GM19455 (cell line): ENCODE measurements around the gene HDAC10.
"Not testable (repeated sequence)": the region's sequence is repeated elsewhere in the genome, so short reads cannot be mapped to it uniquely, and the experiment has no call there.

Experiments used
- ATAC-seq: cut with Tn5 transposase; IDR thresholded peaks from one replicate; pipeline ENCODE4 v1.9.1; 2021; ENCODE audit not compliant: unreplicated experiment

HDAC10 gene

DNA sequence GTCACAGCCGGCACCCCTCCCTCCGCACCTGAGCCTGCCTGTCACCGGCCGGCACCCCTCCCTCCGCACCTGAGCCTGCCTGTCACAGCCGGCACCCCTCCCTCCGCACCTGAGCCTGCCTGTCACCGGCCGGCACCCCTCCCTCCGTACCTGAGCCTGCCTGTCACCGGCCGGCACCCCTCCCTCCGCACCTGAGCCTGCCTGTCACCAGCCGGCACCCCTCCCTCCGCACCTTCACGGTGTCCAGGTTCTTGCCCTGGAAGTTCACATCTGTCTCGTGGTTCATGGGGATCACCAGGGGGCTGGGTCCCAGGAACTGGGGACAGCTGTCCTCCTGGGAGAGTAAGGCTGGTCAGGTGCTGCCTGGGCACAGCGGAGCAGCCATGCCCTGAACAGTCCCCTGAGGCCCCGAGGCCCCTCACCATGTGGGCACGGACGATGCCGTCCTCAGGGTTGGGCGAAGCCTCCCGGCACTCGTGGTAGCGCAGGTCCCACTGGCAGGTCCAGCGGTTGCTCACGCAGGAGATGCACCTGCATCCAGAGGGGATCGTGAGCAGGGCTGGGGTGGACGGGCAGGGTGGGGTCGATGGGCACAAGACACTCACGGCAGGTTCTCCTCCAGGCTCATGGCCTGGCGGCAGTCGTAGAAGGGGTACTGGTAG is 34.6 kb upstream of the HDAC10 start:
- ATAC-seq = no peak

DNA sequence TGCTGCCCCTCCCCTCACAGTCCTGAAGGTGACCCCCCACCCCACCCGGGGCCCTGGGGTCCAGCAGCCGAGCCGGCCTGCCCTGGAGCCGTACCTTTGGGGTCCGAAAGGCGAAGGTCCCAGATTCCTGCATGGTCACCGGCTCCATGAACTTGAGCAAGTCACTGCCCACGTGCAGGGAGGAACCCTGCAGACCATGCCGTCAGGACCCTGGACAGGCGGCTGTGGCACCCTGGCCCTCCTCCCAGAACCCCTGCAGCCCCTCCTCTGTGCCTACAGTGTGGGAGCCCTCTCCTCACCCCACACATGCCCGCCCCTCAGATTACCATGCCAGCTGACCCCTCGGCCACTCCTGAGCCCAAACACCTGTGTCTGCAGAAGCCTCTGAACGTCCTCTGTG is 33.4 kb upstream of the HDAC10 start:
- no peak for ATAC-seq

DNA sequence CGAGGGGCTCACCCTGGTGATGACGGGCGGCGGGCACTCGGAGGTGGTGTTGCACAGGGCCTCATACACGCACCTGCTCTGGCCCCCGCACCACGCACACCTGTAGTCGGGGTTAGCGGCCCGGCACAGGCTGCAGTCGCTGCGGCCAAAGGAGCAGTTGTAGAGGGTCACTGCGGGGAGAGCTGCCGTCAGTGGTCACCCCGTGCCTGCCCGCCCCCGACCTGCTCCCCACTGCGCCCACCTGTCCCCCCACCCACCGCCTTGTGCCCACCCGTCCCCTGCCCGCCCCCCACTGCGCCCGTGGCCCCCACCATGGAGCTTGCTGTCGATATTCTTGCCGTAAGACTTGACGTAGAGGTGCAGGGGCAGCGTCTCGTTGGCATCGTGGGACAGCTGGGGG is 32.8 kb upstream of the HDAC10 start:
- no peak for ATAC-seq

DNA sequence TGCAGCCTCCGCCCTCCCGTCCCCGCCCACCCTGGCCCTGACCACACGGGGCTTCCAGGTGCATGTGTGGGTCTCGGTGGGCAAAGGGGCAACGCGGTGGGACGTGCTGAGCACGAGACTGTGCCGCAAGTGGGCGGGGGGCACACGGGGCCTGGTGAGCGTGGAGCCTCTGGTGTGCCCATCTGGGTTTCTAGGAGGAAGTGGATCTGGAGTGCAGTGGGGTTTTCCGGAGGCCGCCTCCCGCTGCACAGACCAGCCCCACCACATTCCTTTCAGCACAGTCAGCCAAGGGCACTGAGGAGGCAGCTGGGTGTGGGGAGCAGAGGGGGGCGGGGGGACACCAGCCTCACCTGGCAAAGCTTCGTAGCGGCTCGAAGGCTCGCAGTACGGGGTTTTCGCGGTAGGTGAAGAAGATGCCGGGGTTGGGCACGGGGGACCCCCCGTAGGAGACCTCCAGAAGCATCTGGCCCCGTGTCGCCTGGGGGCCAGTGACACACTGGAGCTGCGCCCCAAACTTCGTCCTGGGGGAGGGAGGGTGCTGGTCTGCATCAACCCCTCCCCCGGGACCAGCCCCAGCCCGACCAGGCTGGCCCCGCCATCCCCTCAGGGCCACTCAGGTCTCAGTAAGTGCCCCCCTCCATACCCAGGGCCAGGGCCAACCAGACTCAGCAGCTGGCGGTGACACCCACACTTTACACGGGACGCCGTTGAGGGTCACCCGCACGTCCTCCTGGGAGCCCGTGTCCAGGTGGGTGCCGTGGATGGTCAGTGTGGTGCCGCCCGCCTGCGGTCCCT is 31.5 kb upstream of the HDAC10 start:
- ATAC-seq = no peak

DNA sequence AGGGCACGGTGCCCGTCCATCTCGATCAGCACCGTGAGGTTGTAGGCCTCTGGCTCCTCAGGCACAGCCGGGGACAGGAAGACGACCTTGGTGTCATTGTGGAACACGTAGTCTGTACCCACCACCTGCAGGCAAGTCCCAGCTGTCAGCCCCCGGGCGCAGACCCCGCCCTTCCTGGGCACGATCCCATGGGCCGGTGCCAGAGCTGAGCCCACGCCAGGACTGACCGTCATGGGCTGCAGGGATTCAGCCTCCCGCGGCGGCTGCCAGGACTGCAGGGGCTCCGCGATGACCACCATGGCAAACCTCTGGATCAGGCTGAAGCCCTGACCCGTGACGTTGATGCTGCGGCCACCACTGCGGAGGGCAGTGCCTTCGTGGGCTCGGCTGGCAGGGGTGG is 30.9 kb upstream of the HDAC10 start:
- no peak for ATAC-seq

DNA sequence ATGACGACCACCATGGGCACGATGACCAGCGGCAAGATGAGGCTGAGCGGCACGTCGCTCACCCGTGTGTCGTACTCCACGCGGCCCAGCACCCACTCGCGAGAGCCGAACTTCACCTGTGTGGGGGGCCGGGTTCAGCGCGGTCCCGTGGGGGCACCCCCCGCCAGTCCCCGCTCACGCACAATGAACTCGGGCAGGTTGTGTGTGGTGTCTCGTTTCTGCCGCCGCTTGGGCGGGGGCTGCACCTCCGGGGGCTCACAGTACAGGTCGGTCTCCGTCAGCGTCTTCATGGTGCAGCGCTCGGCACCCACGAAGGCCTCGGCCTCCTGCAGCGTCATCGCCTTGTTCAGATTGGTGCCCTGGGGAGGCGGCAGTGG is 30.3 kb upstream of the HDAC10 start:
- ATAC-seq = no peak

DNA sequence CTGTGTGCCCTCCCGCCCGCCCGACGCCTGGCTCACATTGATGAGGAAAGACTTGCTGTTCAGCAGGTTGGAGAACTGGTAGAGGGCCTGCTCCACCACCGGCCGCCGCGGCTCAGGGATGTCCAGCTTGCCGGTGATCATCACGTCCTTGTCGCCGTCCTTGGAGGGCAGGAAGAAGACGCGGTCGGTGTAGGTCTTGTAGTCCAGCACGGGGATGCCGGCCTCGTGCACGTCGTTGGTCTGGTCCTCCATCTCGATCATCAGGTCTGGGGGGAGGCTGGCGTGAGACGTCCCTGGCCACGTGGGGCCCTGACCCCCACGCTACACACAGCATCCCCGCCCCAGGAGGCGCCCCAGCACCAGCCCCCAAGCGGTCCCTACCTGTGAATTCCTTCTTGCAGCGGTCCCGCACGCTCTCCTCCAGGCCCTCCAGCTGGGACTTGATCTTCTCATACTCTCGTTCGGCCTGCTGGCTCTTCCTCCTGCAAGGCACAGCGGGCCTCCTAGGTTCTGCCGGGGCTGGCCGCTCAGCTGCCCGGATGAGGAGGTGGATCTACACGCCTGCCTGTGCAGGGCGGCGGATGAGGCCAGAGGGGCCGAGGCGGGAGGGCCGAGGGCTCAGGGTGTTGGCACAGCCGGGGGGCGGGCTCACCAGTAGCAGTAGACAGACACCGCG is 29.8 kb upstream of the HDAC10 start:
- ATAC-seq = no peak

DNA sequence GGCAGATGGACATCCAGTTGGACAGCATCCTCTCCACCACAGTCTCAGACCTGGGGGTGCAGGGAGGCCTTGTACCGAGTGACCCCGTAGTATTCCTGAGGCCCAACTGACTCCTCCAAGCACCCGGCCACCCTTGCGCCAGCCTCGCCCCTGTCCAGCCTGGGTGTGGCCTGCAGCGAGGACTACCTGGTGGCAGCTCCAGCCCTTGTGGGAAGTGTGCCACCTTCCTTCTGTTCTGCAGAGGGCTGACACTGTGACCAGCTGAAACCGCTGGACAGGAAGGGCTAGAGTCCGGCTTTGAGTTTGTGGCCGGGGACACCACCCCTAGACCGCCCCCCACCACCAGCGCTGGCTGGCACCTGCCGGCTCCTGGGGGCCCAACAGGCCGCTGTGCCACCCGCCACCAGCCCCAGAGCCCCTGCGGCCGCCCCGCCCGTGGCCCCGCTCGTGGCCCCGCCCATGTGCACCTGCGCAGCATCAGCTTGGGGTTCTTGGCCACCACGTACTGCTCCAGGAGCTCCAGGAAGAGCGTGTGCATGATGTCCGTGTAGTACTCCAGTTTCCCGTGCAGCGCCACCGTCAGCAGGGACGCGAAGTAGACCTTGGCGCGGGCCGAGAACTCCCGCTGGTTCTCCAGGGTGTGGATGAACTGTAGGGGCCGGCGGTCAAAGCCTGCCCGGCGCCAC is 29.1 kb upstream of the HDAC10 start:
- ATAC-seq = no peak

DNA sequence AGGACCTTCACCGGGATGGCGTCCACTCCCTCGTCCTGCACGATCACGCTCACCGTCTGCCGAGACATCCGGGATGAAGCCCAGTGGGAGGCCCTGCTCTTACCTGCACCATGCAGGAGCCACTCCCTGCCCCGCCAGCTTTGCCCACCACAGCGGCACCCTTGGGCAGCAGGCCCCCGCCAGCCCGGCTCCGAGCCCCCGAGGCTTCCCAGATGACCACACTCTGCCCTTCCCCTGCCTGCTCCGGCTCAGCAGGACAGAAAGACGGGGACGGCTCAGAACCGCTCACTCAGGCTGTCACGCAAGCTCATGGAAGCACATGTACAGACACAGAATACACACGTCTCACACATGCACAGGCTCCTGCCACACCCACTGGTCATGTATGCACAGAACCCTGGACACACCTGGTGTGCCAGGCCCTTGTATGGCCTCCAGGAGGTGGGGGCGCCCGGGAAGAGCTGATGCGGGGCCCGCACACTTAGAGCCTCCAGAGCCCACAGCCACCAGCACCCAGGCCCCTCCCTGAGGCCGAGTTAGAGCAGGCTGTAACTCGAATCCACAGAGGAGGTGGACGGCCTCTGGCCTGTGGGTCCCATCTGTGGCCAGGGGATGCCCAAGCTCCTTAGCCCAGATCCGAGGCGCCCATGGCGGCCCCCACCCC is 28.0 kb upstream of the HDAC10 start:
- ATAC-seq = no peak

DNA sequence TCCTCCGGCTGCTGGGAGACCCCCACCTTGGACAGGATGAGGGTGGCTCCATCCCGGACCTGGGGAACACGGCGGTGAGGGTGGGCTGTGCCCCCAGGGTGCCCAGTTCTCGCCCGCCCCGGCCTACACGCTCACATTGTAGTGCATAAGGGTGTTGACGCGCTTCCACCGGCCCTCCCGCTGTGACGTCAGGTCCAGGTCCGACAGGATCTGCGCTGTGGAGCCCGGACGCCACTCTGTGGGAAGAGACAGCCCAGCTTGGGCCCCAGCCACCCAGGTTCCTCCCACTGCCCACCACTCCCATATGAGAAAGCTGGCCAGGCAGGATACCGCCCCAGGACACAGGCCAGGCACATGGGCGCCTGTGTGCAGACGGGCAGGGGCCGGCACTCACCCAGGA is 27.4 kb upstream of the HDAC10 start:
- no peak for ATAC-seq

DNA sequence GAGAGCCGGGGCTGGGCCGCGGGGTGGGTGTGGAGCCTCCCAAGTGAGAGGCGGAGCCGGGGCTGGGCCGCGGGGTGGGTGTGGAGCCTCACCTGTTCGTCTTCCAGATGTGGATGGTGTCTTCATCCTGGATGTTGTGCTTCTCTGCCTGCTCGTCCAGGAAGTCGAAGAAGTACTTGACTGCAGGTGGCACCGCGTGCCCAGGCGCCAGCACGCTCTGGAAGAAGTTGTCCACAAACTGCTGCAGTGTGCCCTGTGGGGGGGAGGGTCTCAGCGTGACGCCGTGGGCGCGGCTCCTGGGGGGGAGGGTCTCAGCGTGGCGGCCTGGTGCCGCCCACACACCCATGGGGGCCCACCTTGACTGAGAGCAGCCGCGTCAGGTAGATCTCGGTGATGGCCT is 26.7 kb upstream of the HDAC10 start:
- ATAC-seq = no peak

DNA sequence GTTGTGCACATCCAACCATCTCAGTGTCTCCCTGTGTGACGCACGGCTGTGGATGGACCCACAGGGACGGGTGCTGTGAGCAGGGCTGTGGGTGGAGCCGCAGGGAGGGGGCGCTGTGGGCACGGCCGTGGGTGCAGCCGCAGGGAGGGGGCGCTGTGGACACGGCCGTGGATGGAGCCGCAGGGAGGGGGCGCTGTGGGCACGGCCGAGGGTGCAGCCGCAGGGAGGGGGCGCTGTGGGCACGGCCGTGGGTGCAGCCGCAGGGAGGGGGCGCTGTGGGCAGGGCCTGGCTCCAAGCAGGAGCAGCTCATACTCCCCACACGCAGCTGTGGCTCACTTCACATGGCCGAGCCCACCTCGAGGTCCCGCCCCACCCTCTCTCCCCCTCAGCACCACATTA is 25.1 kb upstream of the HDAC10 start:
- ATAC-seq = peak; percentile 59

DNA sequence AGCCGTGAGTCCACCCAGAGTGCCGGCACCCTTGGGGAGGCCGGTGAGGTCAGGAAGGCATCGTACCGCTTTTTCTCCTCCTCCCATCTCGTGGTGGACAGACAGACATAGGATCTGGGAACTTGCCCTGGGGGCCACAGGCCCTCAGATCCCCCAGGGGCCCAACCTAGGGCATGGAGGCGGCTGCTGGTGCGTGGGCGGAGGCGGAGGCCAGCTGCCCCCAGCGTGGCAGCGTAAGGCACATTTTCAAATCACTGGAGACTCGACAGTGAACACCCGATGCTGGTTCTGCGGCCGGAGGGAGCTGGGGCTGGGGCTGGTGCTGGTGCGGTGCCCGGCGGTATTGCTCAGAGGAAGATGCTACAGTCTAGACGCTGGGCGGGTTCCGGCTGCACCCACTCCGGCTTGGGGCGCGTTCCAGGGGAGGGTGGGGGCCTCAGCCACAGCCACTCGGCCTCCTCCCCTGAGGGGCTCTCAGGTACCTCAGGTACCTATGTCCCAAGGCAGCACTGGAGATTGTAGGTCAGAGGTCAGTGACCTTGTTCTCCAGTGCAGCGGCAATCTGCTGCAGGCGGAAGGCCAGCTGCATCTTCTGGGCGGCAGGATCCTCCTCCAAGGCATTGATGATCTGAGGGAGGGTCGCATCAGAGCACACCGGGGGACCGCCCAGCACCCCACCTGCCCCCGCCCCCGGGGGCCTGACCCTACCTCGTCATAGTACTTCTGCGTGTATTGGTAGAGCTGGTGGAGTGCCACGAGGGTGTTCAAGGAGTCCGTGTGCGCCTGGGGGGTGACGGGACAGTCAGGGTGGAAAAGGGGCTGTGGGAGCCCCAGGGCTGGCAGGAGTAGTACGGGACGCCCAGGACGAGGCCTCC is 24.4 kb upstream of the HDAC10 start:
- ATAC-seq = no peak

DNA sequence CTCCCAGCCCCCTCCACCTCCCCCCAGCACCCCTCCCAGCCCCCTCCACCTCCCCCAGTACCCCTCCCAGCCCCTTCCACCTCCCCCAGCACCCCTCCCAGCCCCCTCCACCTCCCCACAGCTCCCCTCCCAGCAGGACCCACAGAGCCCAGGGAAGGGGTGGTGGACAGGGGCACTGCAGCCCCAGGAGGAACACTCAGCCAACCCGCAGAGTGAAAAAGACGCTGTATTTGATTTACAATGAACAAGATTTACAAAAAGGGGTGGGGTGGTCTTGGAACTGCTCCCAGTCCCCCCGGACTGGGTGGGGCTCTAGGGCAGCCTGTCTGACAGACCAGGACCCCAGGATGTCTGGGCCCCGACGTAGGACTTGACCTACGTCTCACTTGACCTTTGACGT is 23.7 kb upstream of the HDAC10 start:
- ATAC-seq = no peak

DNA sequence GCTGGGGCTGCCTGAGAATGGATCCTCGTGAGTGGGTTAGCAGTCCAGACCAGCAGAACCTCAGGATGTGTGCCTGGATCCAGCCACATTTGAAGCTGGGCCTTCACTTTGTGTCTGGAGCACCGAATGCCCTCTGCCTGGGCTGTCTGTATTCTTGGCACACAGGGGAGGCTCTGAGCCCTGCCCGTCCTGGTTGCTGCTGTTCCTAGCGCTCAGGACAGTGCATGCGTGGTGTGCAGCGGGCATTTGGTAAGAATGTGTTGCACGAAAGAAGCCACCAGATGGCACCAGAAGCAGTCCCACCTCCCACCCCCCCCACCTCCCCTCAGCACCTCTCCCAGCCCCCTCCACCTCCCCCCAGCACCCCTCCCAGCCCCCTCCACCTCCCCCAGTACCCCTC is 23.2 kb upstream of the HDAC10 start:
- ATAC-seq = no peak

DNA sequence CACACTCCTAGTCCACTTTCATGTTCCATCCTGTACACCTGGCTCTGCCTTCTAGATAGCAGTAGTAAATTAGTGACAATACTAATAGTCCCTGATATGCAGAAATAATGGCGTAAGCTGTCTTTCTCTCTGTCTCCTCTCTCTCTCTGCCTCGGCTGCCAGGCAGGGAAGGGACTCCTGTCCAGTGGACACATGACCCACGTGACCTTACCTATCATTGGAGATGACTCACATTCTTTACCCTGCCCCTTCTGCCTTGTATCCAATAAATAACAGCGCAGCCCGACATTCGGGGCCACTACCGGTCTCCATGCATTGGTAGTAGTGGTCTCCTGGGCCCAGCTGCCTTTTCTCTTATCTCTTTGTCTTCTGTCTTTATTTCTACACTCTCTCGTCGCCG is 22.7 kb upstream of the HDAC10 start:
- not testable (repeated sequence) for ATAC-seq

DNA sequence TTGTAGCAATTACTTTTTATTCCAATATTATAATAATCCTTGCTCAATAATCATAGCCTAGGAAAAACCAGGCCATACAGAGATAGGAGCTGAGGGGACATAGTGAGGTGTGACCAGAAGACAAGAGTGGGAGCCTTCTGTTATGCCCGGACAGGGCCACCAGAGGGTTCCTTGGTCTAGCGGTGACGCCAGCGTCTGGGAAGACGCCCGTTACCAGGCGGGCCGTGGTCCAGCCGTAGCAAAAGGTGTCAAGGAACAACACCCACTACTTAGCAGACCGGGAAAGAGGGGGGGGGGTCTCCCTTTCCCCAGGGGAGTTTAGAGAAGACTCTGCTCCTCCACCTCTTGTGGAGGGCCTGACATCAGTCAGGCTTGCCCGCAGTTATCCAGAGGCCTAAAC is 22.3 kb upstream of the HDAC10 start:
- not testable (repeated sequence) for ATAC-seq

DNA sequence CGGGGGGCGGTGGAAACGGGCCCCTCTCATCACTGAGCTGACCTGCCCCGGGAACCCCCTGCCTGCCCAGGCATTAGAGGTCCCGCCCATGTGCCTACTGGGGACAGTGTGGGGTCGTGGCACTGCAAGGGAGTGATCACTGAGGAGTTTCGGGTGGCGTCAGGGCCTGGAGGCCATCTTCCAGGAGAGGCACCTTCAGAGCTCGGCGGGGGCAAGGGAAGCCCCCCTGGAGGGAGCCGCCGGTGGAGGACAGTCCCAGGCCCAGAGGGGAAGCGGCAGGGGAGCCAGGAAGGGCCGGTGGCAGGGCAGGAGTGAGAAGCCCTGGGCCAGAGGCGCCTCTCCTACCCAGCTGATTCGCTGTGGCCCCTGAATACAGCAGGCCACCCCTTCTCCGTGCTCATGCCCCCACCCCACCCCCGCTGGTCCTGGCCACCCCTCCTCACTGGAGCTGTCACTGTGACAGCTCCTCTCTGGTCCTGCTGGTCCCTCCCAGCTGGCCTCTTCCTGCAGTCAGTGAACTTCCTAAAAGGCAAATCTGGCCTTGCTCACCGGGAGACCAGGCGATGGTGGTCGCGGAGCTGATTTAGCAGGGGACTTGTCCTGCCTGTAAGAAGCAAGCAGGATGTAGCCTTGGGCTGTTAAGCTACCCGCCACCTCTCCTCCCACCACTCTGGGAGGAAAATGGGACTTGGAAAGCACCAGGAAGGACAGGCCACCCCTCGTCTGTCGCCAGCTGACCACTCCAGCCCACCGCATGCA is 21.2 kb upstream of the HDAC10 start:
- no peak for ATAC-seq

DNA sequence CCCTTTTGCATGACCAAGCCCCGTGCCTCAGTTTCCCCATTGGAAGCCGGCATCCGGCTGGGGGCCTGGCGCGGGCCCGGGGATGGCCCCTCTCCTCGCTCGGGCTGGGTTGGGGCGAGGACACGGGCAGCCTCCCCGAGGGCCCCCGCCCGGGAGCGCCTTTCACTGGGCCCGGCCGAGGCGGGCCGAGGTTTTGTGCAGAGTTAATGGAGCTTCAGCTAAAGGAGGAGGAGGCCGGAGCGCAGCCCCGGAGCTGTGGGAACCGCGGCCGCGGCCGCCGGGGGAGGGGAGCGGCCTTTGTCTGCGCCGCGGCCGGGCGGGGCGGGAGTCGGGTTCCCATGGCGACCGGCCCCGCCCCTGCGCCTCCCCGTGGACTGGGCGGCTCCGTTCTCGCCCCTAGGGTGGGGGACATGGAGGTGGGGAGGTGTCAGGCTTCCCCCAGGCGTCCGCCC is 20.5 kb upstream of the HDAC10 start:
- no peak for ATAC-seq
